ENCODE results near the gene ZNF185.

- TF ChIP-seq CTCF (IDR thresholded peaks at IDR 0.05) (no peak), ZFX (IDR thresholded peaks at IDR 0.05; ENCODE audit: borderline replicate concordance) (no peak)
Measured at GRCh38 chrX:152861826-152862225, 36.0 kb upstream of the ZNF185 start.

Measured in 22Rv1 (cell line).